ENCODE measurements around the gene DNAH7. TPM values are rescaled to one million over a fixed set of nuclear protein-coding genes. Genes with fewer than 3 reads are reported as not detected.
"Not testable (repeated sequence)": the region's sequence is repeated elsewhere in the genome, so short reads cannot be mapped to it uniquely, and the experiment has no call there.

DNAH7 gene
- total RNA-seq, 1 experiment from 2014 or later = 0.32 TPM

GRCh38 chr2:195695002-195695631 lies 373.5 kb downstream of the DNAH7 start:
- no peaks in the 10 kb centered on the region for H3K4me1 ChIP-seq
- H3K27me3 ChIP-seq = no peaks in the 10 kb centered on the region

GRCh38 chr2:195694553-195694952 lies 374.1 kb downstream of the DNAH7 start:
- peak; percentile 44 to 58 for DNase-seq

More at GRCh38 chr2:195695002-195695631, 373.5 kb downstream of the DNAH7 start:
- Histone ChIP-seq H3K9me3 (replicated peaks) (no peaks in the 10 kb centered on the region; the same call in 1 of the 2 replicates), H3K4me3 (no peak overlapping the region), H3K27ac (no peak overlapping the region), H3K36me3 (no peaks in the 10 kb centered on the region; the same call in 1 of the 2 replicates)
- DNase-seq = peak; percentile 30 to 35

GRCh38 chr2:195692531-195692930 lies 376.1 kb downstream of the DNAH7 start:
- H3K9me3 ChIP-seq (replicated peaks); H3K36me3 ChIP-seq; H3K27me3 ChIP-seq; H3K27ac ChIP-seq; DNase-seq; H3K4me1 ChIP-seq; H3K4me3 ChIP-seq: not testable (repeated sequence)

More at GRCh38 chr2:195694553-195694952, 374.1 kb downstream of the DNAH7 start:
- no peaks in the 10 kb centered on the region for H3K4me1 ChIP-seq
- H3K4me3 ChIP-seq = no peak overlapping the region
- no peaks in the 10 kb centered on the region for H3K9me3 ChIP-seq (replicated peaks)
- no peak overlapping the region for H3K27ac ChIP-seq
- H3K36me3 ChIP-seq = no peaks in the 10 kb centered on the region; the same call in 1 of the 2 replicates
- no peaks in the 10 kb centered on the region for H3K27me3 ChIP-seq

Other genes starting within 250 kb of the DNAH7 start
- 138 and 165 TPM in 2 replicates for gene STK17B, start 102.7 kb upstream of the DNAH7 start, total RNA-seq (2014; rRNA removed; shearing (Covaris generic))